Activated CD4-positive, alpha-beta memory T cell treated with anti-CD3 and anti-CD28 coated beads, Interleukin-2, amount 10 ng/mL, durations not matched to agents 7 days and 5 days (primary cell): ENCODE data around the gene OCEL1. TPM values are rescaled to one million over a fixed set of nuclear protein-coding genes. Genes with fewer than 3 reads are reported as not detected.
"Not testable (repeated sequence)": the region's sequence is repeated elsewhere in the genome, so short reads cannot be mapped to it uniquely, and the experiment has no call there.

Experiments
- CTCF ChIA-PET: fragments of 350-600 bp; sonication (Branson Sonifier 250); formaldehyde crosslinking; loops from one replicate; lab custom pipeline; 2021; ENCODE audit warnings: antibody characterized with exemption, inconsistent platforms; lab: Charles Lee
- POLR2A ChIA-PET: fragments of 350-600 bp; sonication (Branson Sonifier 250); formaldehyde crosslinking; loops from one replicate; lab custom pipeline; 2021; ENCODE audit warnings: antibody characterized with exemption; lab: Charles Lee
- DNase-seq: peaks from one replicate; pipeline ENCODE4 v3.0.0-alpha.2; 2020
- H3K27ac Mint-ChIP-seq: one replicate; pipeline ENCODE4 v1.8.0; 2021; ENCODE audit warnings: mild to moderate bottlenecking, mixed read lengths
- H3K27me3 Mint-ChIP-seq: one replicate; pipeline ENCODE4 v1.8.0; 2021; ENCODE audit warnings: mixed read lengths
- H3K36me3 Mint-ChIP-seq: one replicate; pipeline ENCODE4 v1.8.0; 2021; ENCODE audit warnings: low read depth, mixed read lengths
- H3K4me1 Mint-ChIP-seq: one replicate; pipeline ENCODE4 v1.8.0; 2021; ENCODE audit warnings: mixed read lengths
- H3K4me3 Mint-ChIP-seq: one replicate; pipeline ENCODE4 v1.8.0; 2021; ENCODE audit warnings: mild to moderate bottlenecking, mixed read lengths
- H3K9me3 Mint-ChIP-seq: one replicate; pipeline ENCODE4 v1.8.0; 2021; ENCODE audit warnings: mixed read lengths
- total RNA-seq, 2 experiments: library from RNA; stranded (reverse); gene quantifications; one replicate each; pipeline ENCODE4 v1.2.3, GENCODE V29; 2021

The OCEL1 gene
- 10 to 100 TPM; 20.9 to 22.6 TPM for total RNA-seq

DNA sequence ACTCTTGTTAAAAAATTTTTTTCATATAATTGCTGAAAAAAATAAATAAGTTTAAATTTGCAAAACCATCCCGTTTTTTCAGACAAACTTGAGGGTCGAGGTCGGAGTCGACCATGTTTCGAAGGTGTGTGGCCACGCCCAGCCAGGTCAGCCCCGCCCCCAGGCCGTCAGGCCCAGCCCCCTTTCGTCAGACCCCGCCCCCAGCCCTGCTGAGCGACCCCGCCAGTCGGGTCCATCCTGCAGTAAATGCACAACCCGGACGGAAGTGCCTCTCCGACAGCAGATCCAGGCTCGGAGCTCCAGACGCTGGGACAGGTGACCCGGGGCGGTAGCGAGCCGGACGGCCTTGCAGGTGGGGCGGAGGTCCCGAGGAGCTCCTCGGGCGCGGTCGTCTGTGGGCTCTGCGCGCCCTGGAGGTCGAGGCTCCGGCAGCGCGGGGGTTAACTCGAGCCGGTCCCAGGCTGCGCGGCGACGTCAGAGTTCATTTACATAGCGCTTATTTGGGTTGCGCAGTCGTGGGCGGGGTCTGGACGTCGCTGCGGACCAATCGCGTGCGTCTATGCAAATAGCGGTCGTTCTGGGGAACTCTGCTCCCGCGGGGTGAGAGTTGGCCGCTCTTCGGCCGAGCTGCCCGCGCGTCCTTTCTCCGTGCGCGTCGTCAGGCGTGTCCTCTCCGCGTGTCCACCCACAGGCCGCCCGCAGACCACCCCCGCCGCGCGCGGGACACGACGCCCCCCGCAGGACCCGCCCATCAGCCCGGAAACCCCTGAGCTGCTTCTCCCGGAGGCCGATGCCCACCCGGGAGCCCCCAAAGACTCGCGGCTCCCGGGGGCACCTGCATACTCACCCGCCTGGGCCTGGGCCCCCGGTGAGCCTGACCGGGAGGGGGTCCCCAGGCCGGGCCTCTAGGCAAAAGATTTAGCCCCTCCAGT lies at the start of gene OCEL1:
Gene OCEL1 (plus strand): TSS at position 225 of the 932 bp plus-strand sequence. CDS start 22 bp downstream, at position 247.
- peaks cover 10% of the 10 kb centered on the region for H3K4me1 Mint-ChIP-seq
- peak within 1 kb of the TSS; percentile 96 for H3K27ac Mint-ChIP-seq
- peak; percentile 98 for DNase-seq
- H3K9me3 Mint-ChIP-seq = no peaks in the 10 kb centered on the region
- no peaks in the 10 kb centered on the region for H3K27me3 Mint-ChIP-seq
- H3K4me3 Mint-ChIP-seq = peak within 1 kb of the TSS; percentile 91
- peaks cover 4% of the 10 kb centered on the region for H3K36me3 Mint-ChIP-seq
- ChIA-PET POLR2A (interaction anchor here (0.9 to 4.2 kb wide), 15 partner anchors 9 to 179 kb away, joined by 3 to 46 read pairs (median 5); partner anchors contain the start of genes ANKLE1, BABAM1, BST2 and USE1), CTCF (interaction anchor here (1.2 to 2.1 kb wide), 4 partner anchors 10 to 41 kb away, joined by 3 to 13 read pairs (median 4); partner anchors contain the start of genes BABAM1 and USE1)

GRCh38 chr19:17178291-17178690 lies 47.7 kb upstream of the OCEL1 start:
- Mint-ChIP-seq H3K27me3 (no peaks in the 10 kb centered on the region), H3K27ac (no peak overlapping the region), H3K36me3 (peaks cover 46% of the 10 kb centered on the region), H3K4me3 (no peak overlapping the region), H3K4me1 (peaks cover 17% of the 10 kb centered on the region), H3K9me3 (no peaks in the 10 kb centered on the region)
- ChIA-PET CTCF (no interaction called here), POLR2A (no interaction called here)
- no peak for DNase-seq

DNA sequence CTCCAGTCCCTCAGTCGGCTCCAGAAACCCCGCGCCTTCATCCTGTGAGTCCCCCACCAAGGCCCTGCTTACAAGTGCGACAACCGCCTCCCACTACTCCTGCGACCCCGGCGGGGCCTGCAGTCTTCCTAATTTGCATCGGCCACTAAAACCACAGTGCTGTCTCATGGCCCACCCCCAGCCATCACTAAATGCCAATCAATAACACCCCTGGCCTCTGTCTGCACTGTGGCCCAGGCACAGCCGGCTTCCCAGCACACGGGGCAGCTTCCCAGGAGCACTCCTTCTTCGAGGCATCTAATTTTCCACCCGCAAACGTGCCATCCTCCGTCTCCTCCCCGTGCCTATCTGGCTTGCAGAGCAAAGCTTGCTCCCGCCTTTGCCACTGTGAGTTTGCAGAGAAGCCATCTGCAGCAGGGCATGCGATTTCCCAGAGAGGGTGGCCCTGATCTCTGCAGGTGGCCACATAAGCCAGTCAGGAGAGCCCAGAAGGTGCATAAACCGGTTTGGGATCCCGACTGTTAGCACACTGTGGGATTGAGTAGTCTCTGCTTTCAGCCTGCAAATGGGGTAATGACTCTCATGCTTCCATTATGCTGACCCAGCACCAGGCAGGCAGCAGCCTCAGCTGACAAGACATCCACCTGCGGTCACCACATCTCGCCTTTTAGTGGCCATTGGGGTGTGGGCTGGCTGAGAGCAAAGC lies 44.9 kb upstream of the OCEL1 start:
- Mint-ChIP-seq H3K27me3 (no peaks in the 10 kb centered on the region), H3K9me3 (no peaks in the 10 kb centered on the region), H3K4me1 (peaks cover 33% of the 10 kb centered on the region), H3K36me3 (peaks cover 57% of the 10 kb centered on the region), H3K4me3 (no peak overlapping the region), H3K27ac (no peak overlapping the region)
- DNase-seq = no peak
- ChIA-PET POLR2A (no interaction called here), CTCF (no interaction called here)

- no peaks in the 10 kb centered on the region for H3K27me3 Mint-ChIP-seq
- H3K4me3 Mint-ChIP-seq = peak overlapping the region; percentile 73
- H3K27ac Mint-ChIP-seq = peak overlapping the region; percentile 97
- H3K4me1 Mint-ChIP-seq = peaks cover 34% of the 10 kb centered on the region
- ChIA-PET POLR2A (interaction anchor here (0.7 to 3.7 kb wide), 16 partner anchors 9 to 114 kb away, joined by 3 to 44 read pairs (median 4); partner anchors contain the start of genes HAUS8, MYO9B, OCEL1 and USE1), CTCF (interaction anchor here (0.8 to 1.9 kb wide), 12 partner anchors 10 to 236 kb away, joined by 3 to 8 read pairs (median 5); partner anchors contain the start of genes BABAM1, MVB12A and USE1)
- DNase-seq = peak; percentile 30
- H3K36me3 Mint-ChIP-seq = peaks cover 58% of the 10 kb centered on the region
- no peaks in the 10 kb centered on the region for H3K9me3 Mint-ChIP-seq
Observed at GRCh38 chr19:17183271-17183761, 42.7 kb upstream of the OCEL1 start.

GRCh38 chr19:17183858-17184321 lies 42.1 kb upstream of the OCEL1 start:
- ChIA-PET POLR2A (interaction anchor here (0.7 to 3.7 kb wide), 16 partner anchors 9 to 115 kb away, joined by 3 to 44 read pairs (median 4); partner anchors contain the start of genes HAUS8, MYO9B, OCEL1 and USE1), CTCF (interaction anchor here (0.8 to 1.9 kb wide), 15 partner anchors 10 to 284 kb away, joined by 3 to 8 read pairs (median 5); partner anchors contain the start of genes BABAM1, MVB12A and USE1)
- Mint-ChIP-seq H3K4me1 (peaks cover 34% of the 10 kb centered on the region), H3K27me3 (no peaks in the 10 kb centered on the region), H3K36me3 (peaks cover 56% of the 10 kb centered on the region), H3K27ac (peak overlapping the region; percentile 97), H3K4me3 (peak overlapping the region; percentile 73), H3K9me3 (no peaks in the 10 kb centered on the region)
- DNase-seq = peak; percentile 45

DNA sequence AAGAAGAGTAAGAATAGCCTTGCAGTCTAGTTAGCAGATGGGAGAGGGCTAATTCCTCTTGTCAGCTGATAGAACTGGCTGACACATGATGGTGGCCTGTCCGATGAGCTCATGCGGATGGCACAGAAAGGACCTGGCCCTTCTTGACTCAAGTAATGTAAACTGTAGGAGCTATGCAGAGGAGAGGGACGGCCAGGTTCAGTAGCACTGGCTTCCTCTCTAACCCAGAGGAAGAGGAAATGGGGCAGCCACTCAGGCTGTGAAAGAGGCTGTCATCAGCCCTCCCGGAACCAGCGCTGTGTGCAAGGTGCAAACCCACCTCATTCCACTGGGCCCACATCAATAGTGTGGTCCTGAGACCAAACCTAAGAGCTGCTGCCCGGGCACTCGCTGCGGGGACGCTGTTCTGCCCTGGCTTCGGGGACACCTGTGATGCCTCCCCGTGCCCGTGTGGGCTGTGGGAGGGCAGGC lies 41.6 kb upstream of the OCEL1 start:
- peak; percentile 79 for DNase-seq
- Mint-ChIP-seq H3K36me3 (peaks cover 58% of the 10 kb centered on the region), H3K27ac (peak overlapping the region; percentile 97), H3K27me3 (no peaks in the 10 kb centered on the region), H3K9me3 (no peaks in the 10 kb centered on the region), H3K4me1 (peaks cover 34% of the 10 kb centered on the region), H3K4me3 (peak overlapping the region; percentile 73)
- ChIA-PET CTCF (interaction anchor here (0.8 to 1.9 kb wide), 16 partner anchors 11 to 285 kb away, joined by 3 to 8 read pairs (median 5); partner anchors contain the start of genes BABAM1, MVB12A and USE1), POLR2A (interaction anchor here (0.5 to 3.7 kb wide), 16 partner anchors 9 to 1312 kb away, joined by 3 to 44 read pairs (median 4); partner anchors contain the start of genes HAUS8, MYO9B, OCEL1 and USE1)

DNA sequence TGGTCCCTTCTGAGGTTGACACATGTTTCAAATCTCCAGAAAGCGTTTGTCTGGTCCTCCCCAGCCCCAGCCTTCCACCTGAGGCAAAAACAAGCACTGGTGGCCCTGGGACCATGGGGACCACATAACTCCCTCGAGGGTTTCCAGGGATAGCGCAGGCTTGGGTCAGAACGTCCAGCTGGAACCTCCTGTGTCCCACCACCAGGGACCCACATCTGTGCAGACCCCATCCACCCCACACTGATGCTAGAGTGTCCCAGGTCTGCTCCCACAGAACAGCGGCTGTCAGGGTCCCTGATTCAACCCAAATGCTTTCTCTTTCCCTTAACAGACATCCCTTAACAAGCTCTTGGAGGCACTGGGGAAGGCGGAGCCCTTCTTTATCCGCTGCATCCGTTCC lies 40.4 kb upstream of the OCEL1 start:
- H3K4me1 Mint-ChIP-seq = peaks cover 34% of the 10 kb centered on the region
- DNase-seq = no peak
- peaks cover 61% of the 10 kb centered on the region for H3K36me3 Mint-ChIP-seq
- CTCF ChIA-PET = interaction anchor here (1.1 to 1.3 kb wide), 2 partner anchors 10 to 16 kb away, joined by 3 read pairs; no protein-coding TSS in a partner anchor
- POLR2A ChIA-PET = interaction anchor here (3.2 to 3.7 kb wide), 2 partner anchors 29 to 61 kb away, joined by 24 to 44 read pairs; partner anchors contain the start of gene USE1
- no peak overlapping the region for H3K4me3 Mint-ChIP-seq
- H3K27me3 Mint-ChIP-seq = no peaks in the 10 kb centered on the region
- peak overlapping the region; percentile 67 for H3K27ac Mint-ChIP-seq
- no peaks in the 10 kb centered on the region for H3K9me3 Mint-ChIP-seq

DNA sequence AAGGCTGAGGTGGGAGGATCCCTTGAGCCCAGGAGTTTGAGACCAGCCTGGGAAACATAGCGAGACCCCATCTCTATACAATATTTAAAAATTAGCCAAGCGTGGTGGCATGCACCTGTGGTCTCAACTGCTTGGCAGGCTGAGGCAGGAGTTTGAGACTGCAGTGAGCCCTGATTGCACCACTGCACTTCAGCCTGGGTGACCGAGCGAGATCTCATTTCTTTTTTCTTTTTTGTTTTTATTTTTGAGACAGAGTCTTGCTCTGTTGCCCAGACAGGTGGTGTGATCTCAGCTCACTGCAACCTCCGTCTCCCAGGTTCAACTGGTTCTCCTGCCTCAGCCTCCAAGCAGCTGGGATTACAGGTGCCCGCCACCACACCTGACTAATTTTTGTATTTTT lies 34.3 kb upstream of the OCEL1 start:
- H3K4me3 Mint-ChIP-seq, CTCF ChIA-PET, H3K9me3 Mint-ChIP-seq, POLR2A ChIA-PET, H3K27me3 Mint-ChIP-seq, DNase-seq, H3K27ac Mint-ChIP-seq, H3K4me1 Mint-ChIP-seq: not testable (repeated sequence)
- peaks cover 63% of the 10 kb centered on the region for H3K36me3 Mint-ChIP-seq

DNA sequence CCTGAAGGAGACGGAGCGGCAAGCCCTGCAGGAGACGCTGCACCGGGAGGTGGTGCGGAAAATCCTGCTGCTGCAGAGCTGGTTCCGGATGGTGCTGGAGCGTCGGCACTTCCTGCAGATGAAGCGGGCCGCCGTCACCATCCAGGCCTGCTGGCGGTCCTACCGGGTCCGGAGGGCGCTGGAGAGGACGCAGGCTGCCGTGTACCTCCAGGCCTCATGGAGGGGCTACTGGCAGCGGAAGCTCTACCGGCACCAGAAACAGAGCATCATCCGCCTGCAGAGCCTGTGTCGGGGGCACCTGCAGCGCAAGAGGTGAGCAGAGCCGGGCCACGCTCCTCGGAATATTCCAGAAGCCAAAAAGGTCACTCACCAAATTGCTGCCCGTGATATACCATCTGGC lies 33.3 kb upstream of the OCEL1 start:
- H3K4me3 Mint-ChIP-seq = no peak overlapping the region
- no peak overlapping the region for H3K27ac Mint-ChIP-seq
- H3K9me3 Mint-ChIP-seq = no peaks in the 10 kb centered on the region
- no peak for DNase-seq
- H3K36me3 Mint-ChIP-seq = peaks cover 61% of the 10 kb centered on the region
- POLR2A ChIA-PET = interaction anchor here (0.8 to 1.6 kb wide), 2 partner anchors 8 to 9 kb away, joined by 3 read pairs; no protein-coding TSS in a partner anchor
- CTCF ChIA-PET = no interaction called here
- H3K27me3 Mint-ChIP-seq = no peaks in the 10 kb centered on the region
- no peaks in the 10 kb centered on the region for H3K4me1 Mint-ChIP-seq

DNA sequence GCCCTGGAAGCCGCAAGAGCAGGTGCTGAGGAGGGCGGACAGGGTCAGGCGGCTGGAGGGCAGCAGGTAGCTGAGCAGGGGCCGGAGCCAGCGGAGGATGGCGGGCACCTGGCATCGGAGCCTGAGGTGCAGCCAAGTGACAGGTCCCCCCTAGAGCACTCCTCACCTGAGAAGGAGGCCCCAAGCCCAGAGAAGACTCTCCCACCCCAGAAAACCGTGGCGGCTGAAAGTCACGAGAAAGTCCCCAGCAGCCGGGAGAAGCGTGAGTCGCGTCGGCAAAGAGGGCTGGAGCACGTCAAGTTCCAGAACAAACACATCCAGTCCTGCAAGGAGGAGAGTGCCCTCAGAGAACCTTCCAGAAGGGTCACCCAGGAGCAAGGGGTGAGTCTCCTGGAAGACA lies 31.4 kb upstream of the OCEL1 start:
- Mint-ChIP-seq H3K27me3 (no peaks in the 10 kb centered on the region), H3K27ac (no peak overlapping the region), H3K9me3 (no peaks in the 10 kb centered on the region), H3K4me1 (no peaks in the 10 kb centered on the region), H3K36me3 (peaks cover 59% of the 10 kb centered on the region), H3K4me3 (no peak overlapping the region)
- no peak for DNase-seq
- ChIA-PET CTCF (no interaction called here), POLR2A (interaction anchor here (1.6 kb wide), 1 partner anchor 10 kb away, joined by 3 read pairs; no protein-coding TSS in a partner anchor)

DNA sequence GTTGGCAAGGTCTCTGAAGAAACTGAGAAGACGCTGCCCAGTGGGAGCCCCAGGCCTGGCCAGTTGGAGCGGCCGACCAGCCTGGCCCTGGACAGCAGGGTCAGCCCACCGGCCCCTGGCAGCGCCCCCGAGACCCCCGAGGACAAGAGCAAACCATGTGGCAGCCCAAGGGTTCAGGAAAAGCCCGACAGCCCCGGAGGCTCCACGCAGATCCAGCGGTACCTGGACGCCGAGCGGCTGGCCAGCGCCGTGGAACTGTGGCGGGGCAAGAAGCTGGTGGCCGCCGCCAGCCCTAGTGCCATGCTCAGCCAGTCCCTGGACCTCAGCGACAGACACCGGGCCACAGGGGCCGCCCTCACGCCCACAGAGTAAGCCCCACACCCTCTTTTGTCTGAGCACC lies 30.9 kb upstream of the OCEL1 start:
- Mint-ChIP-seq H3K27ac (no peak overlapping the region), H3K4me3 (no peak overlapping the region), H3K27me3 (no peaks in the 10 kb centered on the region), H3K4me1 (no peaks in the 10 kb centered on the region), H3K36me3 (peaks cover 59% of the 10 kb centered on the region), H3K9me3 (no peaks in the 10 kb centered on the region)
- ChIA-PET CTCF (no interaction called here), POLR2A (no interaction called here)
- no peak for DNase-seq

- POLR2A ChIA-PET = no interaction called here
- Mint-ChIP-seq H3K4me3 (no peak overlapping the region), H3K27ac (no peak overlapping the region), H3K36me3 (peaks cover 63% of the 10 kb centered on the region), H3K9me3 (no peaks in the 10 kb centered on the region), H3K27me3 (no peaks in the 10 kb centered on the region), H3K4me1 (no peaks in the 10 kb centered on the region)
- no peak for DNase-seq
- CTCF ChIA-PET = no interaction called here
Observed at GRCh38 chr19:17196610-17197009, 29.4 kb upstream of the OCEL1 start.
